Left lung (tissue), 10 donors: ENCODE results near the gene AOPEP. TPM values are rescaled to one million over a fixed set of nuclear protein-coding genes. Genes with fewer than 3 reads are reported as not detected.

Experiments used
- ATAC-seq: fragments of 200-7000 bp; cut with Tn5 transposase; one replicate; pipeline ENCODE4 v1.9.1; 2020; ENCODE audit warnings: moderate library complexity
- DNase-seq, 4 donors: peaks; one replicate each; pipeline ENCODE4 v3.0.0-alpha.2; 2013 to 2020
- H3K27ac ChIP-seq, 2 donors: fragments of 200-600 bp; sonication (generic) in 1 of 2; one replicate each; pipeline versions ENCODE4 v1.5.0 to v1.8.0; 2020 to 2021
- H3K27me3 ChIP-seq, 2 donors: fragments of 200-600 bp; sonication (generic) in 1 of 2; one replicate each; pipeline versions ENCODE4 v1.5.0 to v1.8.0; 2020 to 2021
- H3K36me3 ChIP-seq, 2 donors: fragments of 200-600 bp; sonication (generic) in 1 of 2; one replicate each; pipeline versions ENCODE4 v1.5.0 to v1.8.0; 2020 to 2021
- H3K4me1 ChIP-seq, 2 donors: fragments of 200-600 bp; one replicate each; pipeline ENCODE4 v1.8.0; 2021
- H3K4me3 ChIP-seq, 2 donors: fragments of 200-600 bp; sonication (generic) in 1 of 2; one replicate each; pipeline versions ENCODE4 v1.5.0 to v1.8.0; 2020 to 2021; ENCODE audit warnings: mild to moderate bottlenecking in 1 of 2
- H3K9me3 ChIP-seq, 2 donors: fragments of 200-600 bp; sonication (generic) in 1 of 2; one replicate each; pipeline versions ENCODE4 v1.5.0 to v1.8.0; 2020 to 2021
- CTCF ChIP-seq, 2 donors: fragments of 200-600 bp; sonication (generic) in 1 of 2; IDR thresholded peaks; one replicate each; pipeline versions ENCODE4 v1.5.0 to v1.8.0; 2021; ENCODE audit warnings: antibody characterized with exemption in 2 of 2
- intact Hi-C, 2 donors: fragments of 100-400 bp; cut with DNase I; formaldehyde crosslinking; loops; one replicate each; pipeline versions ENCODE4 v1.11.2 to v1.14.2; 2022
- polyA plus RNA-seq, 6 donors: library from polyadenylated mRNA; unstranded; fragments of 120-200 nt; gene quantifications; one replicate each; pipeline ENCODE4 v1.2.1, GENCODE V29; 2013; ENCODE audit not compliant: insufficient read length in 6 of 6
- total RNA-seq, 2 donors: library from RNA; stranded (reverse); fragmentation: NEBNext Ultra II Directional; extraction: Animal tissue kit (Norgen Biotek cat#: 25700); gene quantifications; one replicate each; pipeline ENCODE4 v1.2.1, GENCODE V29; 2021
- donor health status: DM: no; HTN: yes; CAD: no.
- donor health status: DM: no; HTN: no; CAD: no.

Gene AOPEP
- total and polyA plus RNA-seq, 8 donors, result 32.5 to 83.2 (median 39.9) TPM

- intact Hi-C loops, result no loop called here
- ATAC-seq (no peak), DNase-seq (no peak)
- Histone ChIP-seq H3K27me3 (no peaks in the 10 kb centered on the region), H3K4me3 (no peak overlapping the region), H3K4me1 (peaks cover 7 to 10% of the 10 kb centered on the region in 2 donors), H3K27ac (no peak overlapping the region), H3K36me3 (peaks cover 0 to 6% of the 10 kb centered on the region in 2 donors), H3K9me3 (peaks cover 0 to 11% of the 10 kb centered on the region in 2 donors)
- no peak for TF ChIP-seq CTCF (IDR thresholded peaks at IDR 0.05)
Measured at GRCh38 chr9:94745806-94746540, 19.5 kb downstream of the AOPEP start.

DNA sequence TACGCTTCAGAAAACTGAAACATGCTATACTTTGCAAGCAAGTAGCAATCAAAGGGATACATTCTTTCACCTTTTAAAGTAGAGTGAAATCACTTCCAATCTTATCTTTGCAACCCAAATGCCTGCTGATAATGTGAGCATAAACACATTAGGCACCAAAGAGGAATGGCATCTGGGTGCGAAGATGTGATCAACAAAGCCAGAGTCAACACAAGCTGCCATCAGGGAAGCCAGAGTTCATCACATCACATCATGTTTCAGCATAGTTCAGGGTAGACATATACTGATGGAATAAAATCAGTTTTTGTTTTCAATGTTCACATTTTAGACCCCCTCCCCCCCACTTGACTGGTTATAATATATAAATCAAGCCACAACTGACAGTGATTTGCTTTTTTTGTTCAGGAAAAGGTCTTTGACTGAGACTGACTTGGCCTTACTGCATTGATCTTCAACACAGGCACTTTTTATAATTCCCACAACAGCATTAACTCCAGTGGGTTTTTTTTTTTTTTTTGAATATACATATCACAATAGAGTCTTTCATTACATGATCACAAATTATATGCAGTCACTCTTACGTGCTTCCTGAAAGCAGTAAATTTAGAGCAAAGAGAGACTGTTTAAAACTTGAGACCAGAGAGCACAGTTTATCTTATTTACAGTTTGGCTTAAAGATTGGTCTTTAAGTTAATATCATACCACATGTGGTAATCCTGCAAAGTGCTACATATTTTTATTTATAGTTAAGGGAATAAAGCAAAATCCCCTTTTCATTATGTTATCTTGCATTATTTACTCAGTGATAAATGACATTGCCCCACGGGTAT, 20.3 kb downstream of the AOPEP start:
- Histone ChIP-seq H3K4me1 (peaks cover 7 to 10% of the 10 kb centered on the region in 2 donors), H3K27me3 (no peaks in the 10 kb centered on the region), H3K27ac (no peak overlapping the region), H3K4me3 (no peak overlapping the region), H3K9me3 (peaks cover 0 to 11% of the 10 kb centered on the region in 2 donors), H3K36me3 (peaks cover 0 to 6% of the 10 kb centered on the region in 2 donors)
- DNase-seq, result no peak
- intact Hi-C loops, result no loop called here
- no peak for ATAC-seq
- TF ChIP-seq CTCF (IDR thresholded peaks at IDR 0.05), result no peak

DNA sequence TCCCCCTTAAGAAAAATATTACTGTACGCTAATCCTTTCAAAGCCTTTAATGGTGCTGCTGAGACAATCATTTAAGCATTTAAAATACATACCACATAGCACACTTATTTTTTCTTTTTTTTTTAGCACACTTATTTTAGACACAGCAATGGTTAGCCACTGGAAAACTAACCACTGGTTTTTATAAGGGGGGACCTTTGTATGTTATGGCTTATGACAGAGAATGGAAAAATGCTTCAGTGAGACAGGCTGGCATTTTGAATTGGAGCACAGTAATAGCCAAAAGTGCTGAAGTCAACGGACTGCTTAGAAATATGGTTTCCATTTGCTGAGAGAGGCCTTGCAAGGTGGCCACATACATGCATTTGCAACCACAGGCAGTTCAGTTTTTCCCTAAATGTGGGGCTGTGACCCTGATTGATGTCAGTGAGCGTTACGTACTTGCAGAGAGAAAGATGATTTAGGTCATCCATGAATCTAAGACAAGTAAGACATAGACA, 28.5 kb downstream of the AOPEP start:
- Histone ChIP-seq H3K4me1 (no peaks in the 10 kb centered on the region), H3K27me3 (no peaks in the 10 kb centered on the region), H3K36me3 (peaks cover 0 to 5% of the 10 kb centered on the region in 2 donors), H3K4me3 (no peak overlapping the region), H3K27ac (no peak overlapping the region), H3K9me3 (peaks cover 0 to 1% of the 10 kb centered on the region in 2 donors)
- DNase-seq (no peak), ATAC-seq (no peak)
- no peak for TF ChIP-seq CTCF (IDR thresholded peaks at IDR 0.05)
- intact Hi-C loops, result no loop called here

- no peaks in the 10 kb centered on the region for H3K27me3 ChIP-seq
Measured at GRCh38 chr9:94757158-94757557, 30.7 kb downstream of the AOPEP start.

More at GRCh38 chr9:94757158-94757557, 30.7 kb downstream of the AOPEP start:
- Histone ChIP-seq H3K27ac (no peak overlapping the region), H3K9me3 (no peaks in the 10 kb centered on the region), H3K4me1 (no peaks in the 10 kb centered on the region), H3K36me3 (peaks cover 0 to 11% of the 10 kb centered on the region in 2 donors), H3K4me3 (no peak overlapping the region)
- DNase-seq (no peak), ATAC-seq (no peak)
- intact Hi-C loops, result no loop called here
- no peak for TF ChIP-seq CTCF (IDR thresholded peaks at IDR 0.05)
